NT2/D1 (cell line): ENCODE data around the gene RSAD2.

Source experiments
- DNase-seq: peaks from one replicate; pipeline ENCODE4 v3.0.0-alpha.2; 2011; ENCODE audit warnings: low read depth, low spot score
- H3K27me3 ChIP-seq: 2 replicates; pipeline ENCODE4 v1.6.0; 2011; ENCODE audit warnings: mild to moderate bottlenecking; ENCODE audit not compliant: insufficient read length, insufficient read depth
- H3K36me3 ChIP-seq: 2 replicates; pipeline ENCODE4 v1.6.1; 2011; ENCODE audit warnings: mild to moderate bottlenecking, low read length, mixed read lengths; ENCODE audit not compliant: insufficient read depth, insufficient read length
- H3K4me1 ChIP-seq: 2 replicates; pipeline ENCODE4 v1.5.1; 2011; ENCODE audit not compliant: insufficient read depth, insufficient read length
- H3K4me3 ChIP-seq: 2 replicates; pipeline ENCODE4 v1.5.1; 2011; ENCODE audit warnings: low read depth; ENCODE audit not compliant: insufficient read length
- H3K9ac ChIP-seq: 2 replicates; pipeline ENCODE4 v1.6.0; 2011; ENCODE audit warnings: low read depth; ENCODE audit not compliant: insufficient read length
- H3K9me3 ChIP-seq: 2 replicates; pipeline ENCODE4 v1.5.1; 2011; ENCODE audit warnings: mild to moderate bottlenecking, low read length; ENCODE audit not compliant: insufficient read depth
- SUZ12 ChIP-seq: IDR thresholded peaks from 2 replicates; pipeline ENCODE4 v1.6.1; 2011; ENCODE audit not compliant: insufficient read length, insufficient read depth; ENCODE audit errors: extremely low read depth
- YY1 ChIP-seq: IDR thresholded peaks from 2 replicates; pipeline ENCODE4 v1.6.1; 2011; ENCODE audit not compliant: insufficient read length, insufficient read depth
- ZNF274 ChIP-seq: IDR thresholded peaks from 2 replicates; pipeline ENCODE4 v1.6.1; 2011; ENCODE audit warnings: mild to moderate bottlenecking, low read depth, low read length

RSAD2 gene

GRCh38 chr2:6864923-6865345, 12.6 kb upstream of the RSAD2 start:
- DNase-seq: no peak
- Histone ChIP-seq H3K4me1 (peaks cover 2% of the 10 kb centered on the region), H3K27me3 (peaks cover 29% of the 10 kb centered on the region), H3K4me3 (peak overlapping the region; percentile 57), H3K9me3 (peaks cover 20% of the 10 kb centered on the region; the same call in 1 of the 2 replicates), H3K36me3 (no peaks in the 10 kb centered on the region), H3K9ac (peak overlapping the region; percentile 74)
- TF ChIP-seq YY1: no peak
- TF ChIP-seq SUZ12: no peak
- TF ChIP-seq ZNF274: no peak

DNA sequence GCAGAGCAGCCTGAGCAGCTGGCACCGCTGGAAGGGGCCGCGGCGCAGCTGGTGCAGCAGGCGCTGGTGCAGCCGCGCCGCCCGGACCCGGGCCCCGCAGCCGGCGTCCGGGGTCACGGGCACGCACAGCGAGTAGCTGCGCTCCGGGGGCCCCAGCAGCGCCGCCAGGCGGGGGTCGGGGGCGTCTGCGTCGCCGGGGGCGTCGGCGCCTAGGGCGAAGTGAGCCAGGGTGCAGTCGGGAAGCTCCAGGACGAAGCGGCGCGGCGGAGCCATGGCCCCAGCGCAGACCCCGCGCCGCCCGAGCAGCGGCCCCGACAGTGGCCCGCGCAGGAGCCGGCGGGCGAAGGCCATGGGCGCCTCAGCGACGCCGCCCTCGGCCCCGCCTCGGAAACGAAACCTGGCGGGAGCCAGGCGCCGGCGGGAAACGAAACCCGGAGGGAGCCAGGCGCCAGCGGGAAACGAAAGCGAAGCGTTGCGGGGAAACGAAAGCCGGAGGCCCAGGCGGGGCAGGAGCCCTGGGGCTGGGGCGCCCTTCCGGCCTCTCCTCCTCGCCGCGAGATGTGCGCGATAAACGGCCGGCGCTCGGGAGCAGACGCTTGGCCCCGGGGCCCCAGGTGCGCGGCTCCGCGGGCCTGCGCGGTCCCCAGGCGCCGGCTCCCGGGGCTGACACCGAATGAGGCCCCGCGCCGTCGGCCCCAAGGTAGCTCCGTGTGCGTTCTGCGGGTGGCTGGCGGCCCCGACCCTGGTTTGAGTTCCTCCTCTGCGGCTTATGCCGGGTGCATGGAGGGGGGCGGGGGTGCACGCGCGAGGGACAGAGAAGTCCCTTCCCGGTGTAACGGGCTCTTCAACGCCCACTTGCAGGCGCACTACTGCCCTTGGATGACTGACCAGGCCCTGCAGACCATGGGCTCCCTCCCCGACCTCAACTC, 12.0 kb upstream of the RSAD2 start, which contains the start of gene CMPK2:
Gene CMPK2, minus strand, starts transcription at position 562 of the 929 bp plus-strand sequence. Its CDS starts 211 bp downstream, at position 351.
- peaks cover 2% of the 10 kb centered on the region for H3K4me1 ChIP-seq

DNA sequence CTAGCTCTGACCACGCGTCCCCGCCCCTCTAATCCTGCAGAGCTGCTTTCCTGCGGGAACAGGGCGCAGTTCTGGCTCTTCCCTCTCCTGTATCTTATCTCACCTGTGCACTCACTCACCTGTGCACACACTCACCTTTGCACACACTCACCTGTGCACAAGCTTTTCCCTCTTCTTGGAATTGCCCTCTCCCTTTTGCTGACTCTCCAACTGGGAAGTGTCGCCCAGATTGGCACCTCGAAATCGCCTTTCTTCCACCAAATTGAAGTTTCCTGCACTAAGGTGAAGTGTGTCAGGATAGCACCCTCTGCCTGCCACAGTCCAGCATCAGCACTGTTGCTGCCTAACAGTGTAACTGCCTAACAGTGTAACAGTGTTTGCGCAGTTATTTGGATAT, 11.3 kb upstream of the RSAD2 start:
- DNase-seq: peak; percentile 36
- TF ChIP-seq SUZ12: no peak
- no peak for TF ChIP-seq ZNF274
- no peak for TF ChIP-seq YY1
- 0 out of 2 replicates have a peak, but pooled peaks cover 6% of the 10 kb centered on the region for H3K9me3 ChIP-seq
- peak overlapping the region; percentile 74 for H3K9ac ChIP-seq
- no peaks in the 10 kb centered on the region for H3K36me3 ChIP-seq
- peak overlapping the region; percentile 57 for H3K4me3 ChIP-seq
- peaks cover 2% of the 10 kb centered on the region for H3K4me1 ChIP-seq
- H3K27me3 ChIP-seq: peaks cover 29% of the 10 kb centered on the region

More for the DNA sequence above, 12.0 kb upstream of the RSAD2 start, which contains the start of gene CMPK2:
- peak; percentile 33 for DNase-seq
- H3K4me3 ChIP-seq: peak within 1 kb of the TSS; percentile 57
- H3K9ac ChIP-seq: peak within 1 kb of the TSS; percentile 74
- H3K27me3 ChIP-seq: peaks cover 29% of the 10 kb centered on the region
- peaks cover 13% of the 10 kb centered on the region; the same call in 1 of the 2 replicates for H3K9me3 ChIP-seq
- TF ChIP-seq ZNF274 (no peak), YY1 (no peak), SUZ12 (no peak)
- H3K36me3 ChIP-seq: no peaks in the 10 kb centered on the region

GRCh38 chr2:6866982-6867381, 10.6 kb upstream of the RSAD2 start:
- H3K36me3 ChIP-seq: no peaks in the 10 kb centered on the region
- no peak for DNase-seq
- no peak overlapping the region for H3K4me3 ChIP-seq
- no peak overlapping the region for H3K9ac ChIP-seq
- H3K9me3 ChIP-seq: no peaks in the 10 kb centered on the region
- TF ChIP-seq SUZ12: no peak
- TF ChIP-seq ZNF274: no peak
- TF ChIP-seq YY1: no peak
- peaks cover 2% of the 10 kb centered on the region for H3K4me1 ChIP-seq
- peaks cover 29% of the 10 kb centered on the region for H3K27me3 ChIP-seq

- no peaks in the 10 kb centered on the region for H3K4me1 ChIP-seq
- H3K9ac ChIP-seq: no peak overlapping the region
- TF ChIP-seq YY1 (no peak), ZNF274 (no peak), SUZ12 (no peak)
- H3K4me3 ChIP-seq: no peak overlapping the region
- peaks cover 1% of the 10 kb centered on the region for H3K27me3 ChIP-seq
- peaks cover 8% of the 10 kb centered on the region; the same call in 1 of the 2 replicates for H3K9me3 ChIP-seq
- no peak for DNase-seq
- no peaks in the 10 kb centered on the region for H3K36me3 ChIP-seq
Measured at GRCh38 chr2:6872394-6872793, 5.2 kb upstream of the RSAD2 start.

DNA sequence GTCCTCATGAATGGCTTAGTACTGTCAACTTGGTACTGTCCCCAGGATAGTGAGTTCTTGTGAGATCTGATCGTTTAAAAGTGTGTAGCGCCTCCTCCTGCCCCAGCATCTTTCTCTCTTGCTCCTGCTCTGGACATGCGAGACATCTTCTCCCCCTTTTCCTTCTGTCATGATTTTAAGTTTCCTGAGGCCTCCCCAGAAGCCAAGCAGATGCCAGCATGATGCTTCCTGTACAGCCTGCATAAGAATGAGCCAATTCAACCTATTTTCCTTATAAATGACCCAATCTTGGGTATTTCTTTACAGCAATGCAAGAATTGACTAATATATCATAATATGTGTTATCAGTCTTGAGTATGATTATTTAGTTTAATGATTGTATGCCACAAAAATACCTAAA, 3.5 kb upstream of the RSAD2 start:
- Histone ChIP-seq H3K9ac (no peak overlapping the region), H3K27me3 (no peaks in the 10 kb centered on the region), H3K36me3 (no peaks in the 10 kb centered on the region), H3K4me1 (no peaks in the 10 kb centered on the region), H3K4me3 (no peak overlapping the region), H3K9me3 (peaks cover 14% of the 10 kb centered on the region; the same call in 1 of the 2 replicates)
- DNase-seq: no peak
- TF ChIP-seq SUZ12 (no peak), YY1 (no peak), ZNF274 (no peak)

DNA sequence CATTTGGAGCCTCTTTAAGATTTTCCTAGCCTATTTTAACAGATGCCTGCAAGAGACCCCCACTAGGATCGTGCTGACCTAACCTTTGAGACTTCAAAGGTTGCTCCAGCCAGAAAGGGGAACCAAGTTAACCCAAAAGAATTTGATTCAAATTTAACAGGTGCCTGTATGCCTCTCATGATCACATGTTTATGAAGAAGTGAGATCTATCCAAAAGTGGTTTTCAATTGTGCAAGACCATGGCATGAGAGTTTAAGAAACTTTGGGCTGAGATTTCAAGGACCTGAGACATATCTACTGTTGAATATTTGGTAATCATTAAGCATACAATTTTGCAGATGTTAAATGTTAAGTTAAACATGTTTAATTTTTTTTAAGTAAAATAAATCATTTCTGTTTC, 1.3 kb upstream of the RSAD2 start:
- Histone ChIP-seq H3K9ac (no peak overlapping the region), H3K4me1 (no peaks in the 10 kb centered on the region), H3K4me3 (no peak overlapping the region), H3K27me3 (no peaks in the 10 kb centered on the region), H3K36me3 (no peaks in the 10 kb centered on the region), H3K9me3 (peaks cover 35% of the 10 kb centered on the region)
- no peak for TF ChIP-seq YY1
- no peak for TF ChIP-seq ZNF274
- no peak for TF ChIP-seq SUZ12
- no peak for DNase-seq
